DMS53 (cell line): Measurements from ENCODE around the gene MON2.
"Not testable (repeated sequence)": the region's sequence is repeated elsewhere in the genome, so short reads cannot be mapped to it uniquely, and the experiment has no call there.

Experiments
- DNase-seq: peaks from one replicate; lab custom pipeline; 2025; lab: John Stamatoyannopoulos, UW

The MON2 gene

GRCh38 chr12:62481843-62482540 is 15.4 kb downstream of the MON2 start:
- peak; percentile 57 for DNase-seq

DNA sequence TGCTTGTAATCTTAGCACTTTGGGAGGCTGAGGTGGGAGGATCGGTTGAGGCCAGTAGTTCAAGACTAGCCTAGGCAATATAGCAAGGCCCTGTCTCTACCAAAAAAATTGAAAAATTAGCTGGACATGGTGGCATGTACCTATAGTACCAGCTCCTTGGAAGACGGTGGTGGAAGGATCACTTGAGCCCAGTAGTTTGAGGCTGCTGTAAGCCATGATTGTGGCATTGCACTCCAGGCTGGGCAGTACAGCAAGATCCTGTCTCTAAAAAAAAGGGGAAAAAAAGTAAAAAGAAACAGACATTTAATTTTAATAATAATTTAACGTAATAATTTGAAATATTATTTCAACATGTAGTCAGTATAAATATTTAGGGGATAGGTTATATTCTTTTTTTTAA is 16.1 kb downstream of the MON2 start:
- DNase-seq = no peak

GRCh38 chr12:62484233-62484632 is 17.6 kb downstream of the MON2 start:
- DNase-seq = no peak

DNA sequence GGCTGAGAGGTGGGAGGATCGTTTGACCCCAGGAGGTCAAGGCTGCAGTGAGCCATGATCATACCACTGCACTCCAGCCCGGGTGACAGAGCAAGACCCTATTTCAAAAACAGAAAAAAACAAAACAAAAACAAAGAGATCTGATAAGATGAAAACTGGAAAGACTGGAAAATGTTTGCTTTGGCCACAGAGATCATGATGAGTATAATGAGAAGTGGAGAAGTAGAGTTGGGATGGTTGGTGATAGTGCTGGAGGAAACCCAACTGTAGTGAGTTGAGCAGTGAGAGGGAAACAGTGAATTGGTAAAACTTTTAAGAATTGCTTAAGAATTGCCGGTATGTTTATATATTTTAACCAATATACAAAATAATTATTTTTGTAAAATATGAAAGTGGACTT is 39.2 kb downstream of the MON2 start:
- peak; percentile 36 for DNase-seq

DNA sequence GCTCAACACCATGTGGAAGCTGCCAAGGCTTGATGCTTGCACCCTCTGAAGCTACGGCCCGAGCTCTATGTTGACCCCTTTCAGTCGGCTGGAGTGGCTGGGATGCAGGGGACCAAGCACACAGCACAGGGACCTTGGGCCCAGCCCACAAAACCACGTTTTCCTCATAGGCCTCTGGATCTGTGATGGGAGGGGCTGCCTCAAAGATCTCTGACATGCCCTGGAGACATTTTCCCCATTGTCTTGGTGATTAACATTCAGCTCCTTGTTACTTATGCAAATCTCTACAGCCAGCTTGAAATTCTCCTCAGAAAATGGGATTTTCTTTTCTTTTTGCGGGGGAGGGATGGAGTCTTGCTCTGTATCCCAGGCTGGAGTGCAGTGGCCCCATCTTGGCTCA is 46.3 kb downstream of the MON2 start:
- DNase-seq = no peak

DNA sequence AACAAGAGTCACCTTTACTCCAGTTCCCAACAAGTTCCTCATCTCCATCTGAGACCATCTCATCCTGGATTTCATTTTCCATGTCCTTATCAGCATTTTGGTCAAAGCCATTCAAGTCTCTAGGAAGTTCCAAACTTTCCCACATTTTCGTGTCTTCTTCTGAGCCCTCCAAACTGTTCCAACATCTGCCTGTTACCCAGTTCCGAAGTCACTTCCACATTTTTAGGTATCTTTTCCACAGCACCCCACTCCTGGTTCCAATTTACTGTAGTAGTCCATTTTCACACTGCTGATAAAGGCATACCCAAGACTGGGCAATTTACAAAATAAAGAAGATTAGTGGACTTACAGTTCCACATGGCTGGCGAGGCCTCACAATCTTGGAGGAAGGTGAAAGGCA is 47.5 kb downstream of the MON2 start:
- DNase-seq = not testable (repeated sequence)

- DNase-seq = no peak
Measured at GRCh38 chr12:62516927-62517326, 50.3 kb downstream of the MON2 start.

GRCh38 chr12:62517887-62518286 is 51.3 kb downstream of the MON2 start:
- peak; percentile 46 for DNase-seq

DNA sequence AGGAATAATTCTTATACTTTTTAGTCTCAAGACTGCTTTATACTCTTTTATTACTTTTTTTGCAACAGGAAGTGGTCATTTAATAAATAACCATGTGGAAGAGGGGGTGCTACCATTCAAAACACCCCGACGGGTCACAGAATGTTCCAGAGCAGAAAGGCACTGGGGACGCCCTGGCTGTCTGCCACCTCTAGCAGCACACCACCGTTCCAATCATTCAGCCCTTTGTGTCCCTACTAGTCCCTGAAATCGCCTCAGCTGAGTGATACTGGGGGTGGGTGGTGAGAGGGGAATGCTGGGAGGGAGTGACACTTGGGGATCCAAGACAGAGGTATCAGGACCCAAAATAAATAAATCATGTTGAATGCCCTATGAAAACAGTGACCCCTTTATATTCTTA is 52.4 kb downstream of the MON2 start:
- peak; percentile 53 for DNase-seq

DNA sequence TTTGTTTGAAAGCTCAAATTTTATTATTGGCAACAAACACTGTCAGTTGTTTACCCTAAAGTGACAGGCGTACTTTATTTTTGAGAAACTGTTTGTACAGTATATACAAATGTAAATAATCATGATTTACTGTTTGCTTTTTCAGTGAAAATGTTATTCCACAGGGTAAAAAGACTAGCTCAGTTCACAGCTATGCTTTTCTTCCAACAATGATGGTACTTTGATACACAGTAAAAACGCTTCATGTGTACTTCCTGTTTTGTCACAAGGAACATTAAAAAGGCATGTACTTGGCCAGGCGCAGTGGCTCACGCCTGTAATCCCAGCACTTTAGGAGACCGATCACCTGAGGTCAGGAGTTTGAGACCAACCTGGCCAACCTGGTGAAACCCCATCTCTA is 53.7 kb downstream of the MON2 start:
- DNase-seq = peak; percentile 75

DNA sequence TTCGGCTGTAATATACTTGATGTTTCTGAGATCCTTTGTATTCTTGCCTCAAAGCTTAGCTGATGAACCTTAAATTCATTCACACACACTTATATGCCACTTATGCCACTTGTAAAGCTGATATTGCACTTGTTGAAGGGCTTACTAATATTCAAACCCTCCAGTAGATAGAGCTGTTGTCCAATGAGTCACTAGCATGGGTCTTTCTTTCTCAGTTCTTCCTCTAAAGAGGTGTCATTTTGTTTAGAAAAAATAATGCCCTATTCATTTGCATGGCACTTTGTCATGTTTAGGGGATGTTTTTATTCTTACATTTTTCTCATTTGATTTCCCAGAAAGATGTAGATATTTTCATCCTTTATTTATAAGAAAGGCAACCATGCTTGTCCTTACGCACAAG is 56.4 kb downstream of the MON2 start:
- DNase-seq = peak; percentile 67

- no peak for DNase-seq
Measured at GRCh38 chr12:62523619-62524018, 57.0 kb downstream of the MON2 start.

- no peak for DNase-seq
Measured at GRCh38 chr12:62525271-62525670, 58.6 kb downstream of the MON2 start.

DNA sequence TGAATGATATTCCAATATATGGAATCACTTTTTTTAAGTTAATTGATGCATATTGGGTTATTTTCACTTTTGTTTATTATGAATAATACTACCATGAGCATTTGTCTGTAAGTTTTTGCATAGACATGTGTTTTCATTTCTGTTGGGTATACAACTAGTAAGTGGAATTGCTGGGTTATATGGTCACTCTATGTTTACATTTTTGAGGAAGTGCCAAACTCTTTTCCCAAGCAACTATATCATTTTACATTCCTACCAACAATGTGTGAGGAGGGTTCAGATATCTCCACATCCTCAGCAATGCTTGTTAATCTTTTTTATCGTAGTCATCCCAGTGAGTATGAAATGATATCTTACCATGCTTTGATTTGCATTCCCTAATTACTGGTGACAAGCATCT is 64.0 kb downstream of the MON2 start:
- no peak for DNase-seq

DNA sequence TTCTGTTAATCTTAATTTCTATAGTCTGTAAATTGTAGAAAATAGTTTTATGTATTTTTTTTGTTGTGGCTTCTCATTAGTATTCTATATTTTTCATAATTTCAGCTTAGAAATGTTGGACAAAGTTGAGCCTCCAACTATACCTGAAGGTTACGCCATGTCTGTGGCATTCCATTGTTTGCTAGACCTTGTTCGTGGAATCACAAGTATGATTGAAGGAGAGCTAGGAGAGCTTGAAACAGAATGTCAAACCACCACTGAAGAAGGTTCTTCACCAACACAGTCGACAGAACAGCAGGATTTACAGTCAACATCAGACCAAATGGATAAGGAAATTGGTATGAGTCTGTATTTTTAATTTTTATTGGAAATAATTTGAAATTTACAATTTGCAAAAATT is 65.7 kb downstream of the MON2 start:
- DNase-seq = no peak

GRCh38 chr12:62533087-62533754 is 66.6 kb downstream of the MON2 start:
- peak; percentile 25 for DNase-seq

- DNase-seq = no peak
Measured at GRCh38 chr12:62533755-62534107, 67.1 kb downstream of the MON2 start.

DNA sequence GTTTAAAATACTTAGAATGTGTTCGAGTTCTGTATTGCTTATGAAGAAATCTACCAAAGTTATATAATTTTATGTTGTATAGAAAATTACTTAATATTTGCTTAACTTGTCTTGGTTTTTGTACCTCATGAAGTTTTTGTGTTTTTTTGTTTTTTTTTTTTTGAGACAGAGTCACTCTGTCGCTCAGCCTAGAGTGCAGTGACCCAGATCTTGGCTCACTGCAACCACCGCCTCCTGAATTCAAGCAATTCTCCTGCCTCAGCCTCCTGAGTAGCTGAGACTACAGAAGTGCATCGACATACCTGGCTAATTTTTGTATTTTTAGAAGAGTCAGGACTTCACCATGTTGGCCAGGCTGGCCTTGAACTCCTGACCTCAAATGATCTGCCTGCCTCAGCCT is 69.9 kb downstream of the MON2 start:
- no peak for DNase-seq

DNA sequence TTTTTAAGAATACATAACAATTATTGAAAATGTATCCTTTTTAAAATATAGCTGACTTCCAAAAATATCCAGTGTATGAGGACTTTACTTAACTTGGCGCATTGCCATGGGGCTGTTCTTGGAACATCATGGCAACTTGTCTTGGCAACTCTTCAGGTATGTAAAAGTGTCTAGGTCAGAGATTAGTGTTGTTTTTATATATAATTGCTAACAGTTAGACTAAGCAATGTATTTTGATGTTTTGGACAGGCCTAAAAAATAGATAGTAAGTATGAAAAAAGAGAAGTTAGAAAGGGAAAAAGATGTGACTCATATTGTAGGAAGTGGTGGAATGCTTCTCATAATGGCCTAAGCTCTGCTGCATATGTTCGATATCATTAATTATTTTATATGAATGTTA is 70.9 kb downstream of the MON2 start:
- DNase-seq = peak; percentile 20

- DNase-seq = no peak
Measured at GRCh38 chr12:62540354-62540753, 73.7 kb downstream of the MON2 start.

DNA sequence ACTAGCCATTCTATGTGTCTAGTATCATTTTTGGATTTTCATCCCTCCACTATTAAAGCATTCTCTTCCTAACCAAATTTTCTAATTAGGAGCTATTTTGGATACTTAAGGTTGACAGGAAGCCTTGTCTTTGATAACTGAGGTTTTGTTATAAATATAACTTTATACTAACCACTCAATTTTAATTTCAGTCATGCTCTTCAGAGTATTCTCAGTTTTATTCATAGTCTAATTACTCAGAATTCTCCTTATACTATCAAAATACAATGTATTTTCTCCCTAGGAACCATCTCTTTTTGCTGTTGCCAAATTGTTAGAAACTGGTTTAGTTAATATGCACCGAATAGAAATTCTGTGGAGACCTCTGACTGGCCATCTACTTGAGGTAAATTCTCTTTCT is 76.2 kb downstream of the MON2 start:
- no peak for DNase-seq

- DNase-seq = no peak
Measured at GRCh38 chr12:62543324-62543723, 76.7 kb downstream of the MON2 start.

- no peak for DNase-seq
Measured at GRCh38 chr12:62543741-62544140, 77.1 kb downstream of the MON2 start.

GRCh38 chr12:62552906-62553556 is 86.4 kb downstream of the MON2 start:
- no peak for DNase-seq
